ENCODE results near the gene RPRD1A.
"Not testable (repeated sequence)": the region's sequence is repeated elsewhere in the genome, so short reads cannot be mapped to it uniquely, and the experiment has no call there.

The RPRD1A gene

DNA sequence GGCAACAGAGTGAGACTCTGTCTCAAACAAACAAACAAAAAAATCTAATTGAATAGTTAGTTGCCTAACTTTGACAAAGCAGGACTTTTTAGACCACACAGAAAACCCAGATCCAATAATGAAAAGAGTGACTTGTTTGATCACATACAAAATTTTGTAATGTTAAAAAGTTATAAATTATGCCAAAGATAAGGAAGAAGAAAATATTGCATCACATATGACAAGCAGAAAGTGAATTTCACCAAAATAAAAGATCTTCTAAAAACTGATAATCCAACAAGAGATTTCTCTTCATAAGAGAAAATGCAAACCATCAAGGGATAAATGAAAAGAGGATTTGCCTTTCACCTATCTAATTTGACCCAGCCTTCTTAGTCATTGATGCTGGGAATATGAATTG, 97.7 kb downstream of the RPRD1A start:
- DNase-seq (ENCODE audit: low read depth): no peak

DNA sequence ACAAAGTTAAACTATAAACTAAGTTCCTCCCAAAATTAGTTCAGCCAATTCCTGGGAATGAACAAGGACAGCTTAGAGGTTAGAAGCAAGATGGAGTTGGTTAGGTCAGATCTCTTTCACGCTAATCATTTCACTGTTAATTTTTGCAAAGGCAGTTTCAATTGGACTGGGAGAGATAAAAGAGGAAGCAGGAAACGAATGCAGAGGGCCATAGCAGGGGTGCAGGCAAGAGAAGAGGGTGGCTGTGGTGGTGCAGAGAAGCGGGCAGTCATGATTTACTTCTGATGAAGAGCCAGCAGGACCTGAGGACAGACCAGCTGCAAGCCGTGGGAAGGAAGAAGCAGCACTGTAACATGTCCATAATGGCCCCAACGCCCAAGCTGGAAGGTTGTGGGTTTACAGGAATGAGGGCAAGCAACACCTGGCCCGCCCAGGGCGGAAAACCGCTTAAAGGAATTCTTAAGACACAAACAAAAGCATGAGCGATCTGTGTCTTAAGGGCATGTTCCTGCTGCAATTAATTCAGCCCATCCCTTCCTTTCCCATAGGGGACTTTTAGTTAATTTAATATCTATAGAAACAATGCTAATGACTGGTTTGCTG, 99.0 kb downstream of the RPRD1A start:
- DNase-seq (ENCODE audit: low read depth): no peak

- DNase-seq (ENCODE audit: low read depth): not testable (repeated sequence)
Observed at GRCh38 chr18:35967866-35968265, 99.5 kb downstream of the RPRD1A start.

DNA sequence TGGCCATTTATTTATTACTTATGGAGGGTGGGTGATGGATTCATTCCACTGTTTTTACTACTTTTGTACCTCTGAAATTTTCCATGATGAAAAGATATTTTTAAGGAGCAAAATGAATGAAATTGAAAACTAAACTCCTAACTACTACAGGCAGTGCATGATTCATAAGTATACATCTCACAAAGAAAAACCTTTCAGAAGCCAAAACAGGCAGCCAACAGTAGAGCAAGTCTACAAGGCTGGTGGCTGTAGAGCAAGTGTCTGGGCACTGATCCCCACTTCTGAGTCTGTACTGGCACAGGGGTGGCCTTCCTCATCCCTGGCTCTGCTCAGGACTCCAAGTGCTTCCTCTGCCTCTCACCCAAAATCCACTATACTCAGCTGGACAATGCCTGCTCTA, 103.0 kb downstream of the RPRD1A start:
- DNase-seq (ENCODE audit: low read depth): no peak

DNA sequence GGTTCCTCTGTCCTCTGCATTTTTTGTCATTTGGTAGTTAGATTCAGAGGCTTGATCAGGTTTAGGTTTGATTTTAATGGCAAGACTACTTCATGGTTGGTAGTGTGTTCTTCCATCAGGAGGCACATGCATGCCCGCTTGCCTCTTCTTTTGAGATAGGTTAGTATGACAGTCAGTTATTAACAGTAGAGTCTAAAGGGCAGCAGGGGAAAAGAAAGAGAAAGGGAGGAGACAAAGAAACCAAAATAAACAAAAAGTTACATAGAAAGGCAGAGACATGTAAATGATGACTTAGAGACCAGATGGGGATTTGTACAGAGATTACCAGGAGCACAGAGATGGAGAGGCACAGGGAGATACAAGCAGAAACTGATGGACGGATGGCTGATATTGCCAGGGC, 105.0 kb downstream of the RPRD1A start:
- DNase-seq (ENCODE audit: low read depth): no peak

GRCh38 chr18:35956226-35956625, 111.1 kb downstream of the RPRD1A start:
- DNase-seq (ENCODE audit: low read depth): no peak

DNA sequence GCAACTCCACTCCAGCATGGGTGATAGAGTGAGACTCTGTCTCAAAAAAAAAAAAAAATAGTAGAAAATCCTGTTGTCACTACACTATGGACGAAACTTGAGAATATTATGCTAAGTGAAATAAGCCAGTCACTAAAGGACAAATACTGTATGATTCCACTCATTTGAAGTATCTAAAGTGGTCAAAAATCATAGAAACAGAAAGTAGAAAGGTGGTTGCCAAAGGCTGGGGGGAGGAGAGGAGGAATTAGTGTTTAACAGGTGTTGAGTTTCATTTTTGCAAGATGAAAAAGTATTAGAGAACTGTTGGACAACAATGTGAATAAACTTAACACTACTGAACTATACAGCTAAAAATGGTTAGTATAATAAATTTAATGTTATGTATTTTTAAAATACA, 113.7 kb downstream of the RPRD1A start:
- no peak for DNase-seq (ENCODE audit: low read depth)

DNA sequence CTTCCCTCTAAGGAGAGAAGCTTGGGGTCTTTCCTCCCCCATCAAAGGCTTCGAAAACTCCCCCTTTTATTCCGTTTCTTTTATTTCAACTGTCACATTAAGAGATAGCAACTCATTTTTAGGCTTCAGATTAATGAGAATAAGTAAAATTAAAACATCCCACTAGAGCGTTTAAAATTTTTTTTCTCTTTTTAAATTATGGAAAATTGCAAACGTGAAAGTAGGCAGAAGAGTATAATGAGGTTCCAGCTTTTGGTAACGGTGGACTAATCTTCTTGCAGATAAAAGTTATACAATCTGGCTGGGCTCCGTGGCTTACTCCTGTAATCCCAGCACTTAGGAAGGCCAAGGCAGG, 116.8 kb downstream of the RPRD1A start:
- DNase-seq (ENCODE audit: low read depth): no peak

- peak; percentile 22 for DNase-seq (ENCODE audit: low read depth)
Observed at GRCh38 chr18:35949903-35950627, 117.3 kb downstream of the RPRD1A start.

- no peak for DNase-seq (ENCODE audit: low read depth)
Observed at GRCh38 chr18:35949090-35949489, 118.3 kb downstream of the RPRD1A start.

DNA sequence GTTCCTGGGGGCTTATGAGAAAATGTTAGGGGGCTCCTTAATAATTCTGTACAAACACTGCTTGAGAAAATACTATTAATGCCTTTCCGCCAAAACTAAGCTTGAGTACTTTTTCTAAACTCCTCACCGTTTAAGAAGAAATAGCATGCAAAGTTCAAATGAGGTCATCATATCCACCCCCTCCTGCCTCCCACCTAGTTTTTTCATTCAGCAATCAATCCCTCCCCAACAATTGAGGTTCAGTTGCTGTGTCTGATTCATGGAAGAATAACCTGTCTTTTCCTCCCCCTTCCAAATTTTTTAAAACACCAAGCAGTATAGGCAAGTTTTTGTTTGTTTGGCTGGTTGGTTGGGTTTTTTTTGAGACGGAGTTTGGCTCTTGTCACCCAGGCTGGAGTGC, 119.3 kb downstream of the RPRD1A start:
- no peak for DNase-seq (ENCODE audit: low read depth)

GRCh38 chr18:35942661-35943060, 124.7 kb downstream of the RPRD1A start:
- no peak for DNase-seq (ENCODE audit: low read depth)

- no peak for DNase-seq (ENCODE audit: low read depth)
Observed at GRCh38 chr18:35942133-35942532, 125.2 kb downstream of the RPRD1A start.

DNA sequence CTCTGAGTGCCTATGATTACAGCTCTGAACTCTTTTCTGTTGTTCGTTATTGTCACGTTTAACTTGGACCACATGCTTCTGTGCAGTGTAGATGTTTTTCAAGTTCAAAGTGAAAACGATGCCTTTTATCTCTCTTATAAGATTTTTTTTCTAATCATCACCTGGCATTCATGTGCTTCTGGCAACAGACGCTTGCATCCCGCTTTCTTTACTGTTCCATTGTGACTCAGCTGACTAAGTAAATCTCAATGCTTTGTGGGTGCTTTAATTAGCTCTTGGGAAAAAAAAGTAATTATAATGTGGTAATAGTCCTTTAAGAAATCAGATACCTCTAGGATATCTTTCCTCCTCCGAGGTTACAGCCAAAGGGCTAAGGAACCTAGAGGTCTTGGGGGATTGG, 126.1 kb downstream of the RPRD1A start:
- DNase-seq (ENCODE audit: low read depth): no peak

Measured in activated T-helper 1 cell treated with Interleukin-2 at 50 U/mL for 16 hours (primary cell).